Vagina (tissue), 2 donors: ENCODE results near the gene KCNIP4. TPM values are rescaled to one million over a fixed set of nuclear protein-coding genes. Genes with fewer than 3 reads are reported as not detected.

Experiments
- DNase-seq, 2 donors: peaks; one replicate each; pipeline ENCODE4 v3.0.0-alpha.2; 2017; ENCODE audit errors: extremely low spot score in 2 of 2
- H3K27ac ChIP-seq: fragments of 200-600 bp; sonication (generic); one replicate; pipeline ENCODE4 v1.5.1; 2019
- H3K27me3 ChIP-seq: fragments of 200-600 bp; sonication (generic); one replicate; pipeline ENCODE4 v1.5.1; 2019
- H3K36me3 ChIP-seq, 2 donors: fragments of 200-600 bp; sonication (generic); one replicate each; pipeline ENCODE4 v1.5.1; 2017 to 2019
- H3K4me1 ChIP-seq: fragments of 200-600 bp; sonication (generic); one replicate; pipeline ENCODE4 v1.5.1; 2019
- H3K4me3 ChIP-seq, 2 donors: fragments of 200-600 bp; sonication (generic); 1 replicate in 1 of 2; 2 replicates in 1 of 2; pipeline ENCODE4 v1.5.1; 2016 to 2019
- H3K9me3 ChIP-seq: fragments of 200-600 bp; sonication (generic); one replicate; pipeline ENCODE4 v1.5.1; 2019
- CTCF ChIP-seq, 3 experiments: fragments of 450-650 bp in 2 of 3; fragments of 200-600 bp in 1 of 3; sonication (generic) in 1 of 3; IDR thresholded peaks; one replicate each; pipeline ENCODE4 v1.5.1; 2017 to 2019; ENCODE audit warnings: antibody characterized with exemption in 3 of 3, mild to moderate bottlenecking in 2 of 3, moderate library complexity in 2 of 3
- POLR2A ChIP-seq, 2 donors: fragments of 450-650 bp; IDR thresholded peaks; one replicate each; pipeline ENCODE4 v1.6.1; 2017; ENCODE audit warnings: antibody characterized with exemption in 2 of 2, mild to moderate bottlenecking in 2 of 2, moderate library complexity in 2 of 2
- POLR2AphosphoS5 ChIP-seq, 2 donors: sonication (generic); formaldehyde crosslinking; IDR thresholded peaks; one replicate each; pipeline ENCODE4 v1.9.0; 2017; ENCODE audit warnings: antibody characterized with exemption in 2 of 2, mild to moderate bottlenecking in 2 of 2, low read depth in 1 of 2; ENCODE audit not compliant: insufficient read depth in 1 of 2
- intact Hi-C: fragments of 100-400 bp; cut with DNase I; formaldehyde crosslinking; loops from one replicate; pipeline ENCODE4 v1.15.1; 2023
- total RNA-seq: library from RNA; depleted of rRNA; stranded (reverse); fragments of >200 nt; gene quantifications from one replicate; pipeline ENCODE4 v1.2.3, GENCODE V29; 2016

KCNIP4 gene
- total RNA-seq, 1 donor from 2014 or later = not detected

DNA sequence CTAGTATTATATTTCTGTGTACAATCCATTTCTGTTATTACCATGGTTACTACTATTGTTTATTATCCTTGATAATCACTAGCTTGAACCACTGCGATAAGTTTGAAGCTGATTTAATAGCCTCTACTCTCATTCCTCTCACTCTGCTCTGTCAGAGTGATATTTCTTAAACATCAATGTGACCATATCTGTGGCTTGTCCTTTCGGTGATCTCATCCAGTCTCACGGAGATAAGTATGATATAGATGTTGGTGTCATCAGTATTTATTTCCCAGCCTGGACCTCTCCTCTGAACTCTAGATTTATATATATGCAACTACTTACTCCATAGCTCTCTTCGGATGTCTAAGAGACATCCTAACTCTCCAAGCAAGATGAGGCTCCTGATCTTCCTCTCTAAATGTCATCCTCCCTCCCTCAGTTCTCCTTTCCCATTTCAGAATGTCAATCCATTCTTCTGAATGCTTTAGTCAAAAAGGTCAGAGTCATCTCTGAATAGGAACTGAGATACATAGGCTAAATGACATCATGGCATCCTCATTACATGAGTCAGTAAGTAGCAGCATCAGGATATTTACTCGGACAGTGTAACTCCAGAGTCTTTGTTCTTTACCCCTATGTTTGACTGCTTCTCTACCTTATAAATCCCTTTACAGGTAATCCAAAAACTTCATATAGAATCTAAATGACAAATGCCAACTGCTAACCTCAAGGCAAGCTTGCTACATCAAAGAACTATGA lies 1118.8 kb downstream of the KCNIP4 start:
- Histone ChIP-seq H3K27ac (no peak overlapping the region), H3K4me1 (no peaks in the 10 kb centered on the region), H3K4me3 (no peak overlapping the region), H3K9me3 (no peaks in the 10 kb centered on the region), H3K27me3 (no peaks in the 10 kb centered on the region), H3K36me3 (no peaks in the 10 kb centered on the region)
- TF ChIP-seq POLR2AphosphoS5 (IDR thresholded peaks at IDR 0.05; ENCODE audit: insufficient read depth in 1 of 2, low read depth in 1 of 2) (no peak), CTCF (IDR thresholded peaks at IDR 0.05) (no peak), POLR2A (IDR thresholded peaks at IDR 0.05) (no peak)
- DNase-seq = no peak
- intact Hi-C loops = no loop called here

- H3K4me3 ChIP-seq = no peak overlapping the region
- H3K27me3 ChIP-seq = no peaks in the 10 kb centered on the region
- no peaks in the 10 kb centered on the region for H3K36me3 ChIP-seq
- intact Hi-C loops = no loop called here
- H3K9me3 ChIP-seq = no peaks in the 10 kb centered on the region
- no peaks in the 10 kb centered on the region for H3K4me1 ChIP-seq
- TF ChIP-seq POLR2A (IDR thresholded peaks at IDR 0.05) (no peak), CTCF (IDR thresholded peaks at IDR 0.05) (no peak), POLR2AphosphoS5 (IDR thresholded peaks at IDR 0.05; ENCODE audit: insufficient read depth in 1 of 2, low read depth in 1 of 2) (no peak)
- no peak for DNase-seq
- H3K27ac ChIP-seq = no peak overlapping the region
Measured at GRCh38 chr4:20825505-20825904, 1123.1 kb downstream of the KCNIP4 start.

DNA sequence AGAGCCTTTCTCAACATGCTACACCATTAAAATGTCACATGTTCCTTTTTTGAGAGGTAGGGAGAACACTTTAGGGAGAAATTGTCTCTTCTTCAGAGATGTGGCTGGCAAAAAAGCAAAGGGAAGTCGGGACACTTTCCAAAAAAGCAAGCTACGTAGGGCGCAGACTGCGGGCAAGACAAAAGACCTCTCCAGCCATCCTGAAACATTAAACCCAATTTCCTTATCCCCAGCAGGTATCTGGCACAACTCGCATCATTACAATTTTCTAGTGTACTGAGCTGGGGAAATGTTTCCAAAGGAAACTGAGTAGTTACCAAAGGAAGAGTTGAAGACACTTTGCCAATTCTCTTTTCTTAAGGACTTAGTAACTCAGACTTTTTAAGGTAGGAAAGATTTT lies 1132.3 kb downstream of the KCNIP4 start:
- TF ChIP-seq POLR2AphosphoS5 (IDR thresholded peaks at IDR 0.05; ENCODE audit: insufficient read depth in 1 of 2, low read depth in 1 of 2) (no peak), POLR2A (IDR thresholded peaks at IDR 0.05) (no peak), CTCF (IDR thresholded peaks at IDR 0.05) (no peak)
- Histone ChIP-seq H3K9me3 (no peaks in the 10 kb centered on the region), H3K4me1 (no peaks in the 10 kb centered on the region), H3K4me3 (no peak overlapping the region), H3K27ac (no peak overlapping the region), H3K36me3 (no peaks in the 10 kb centered on the region), H3K27me3 (no peaks in the 10 kb centered on the region)
- no peak for DNase-seq
- intact Hi-C loops = no loop called here

DNA sequence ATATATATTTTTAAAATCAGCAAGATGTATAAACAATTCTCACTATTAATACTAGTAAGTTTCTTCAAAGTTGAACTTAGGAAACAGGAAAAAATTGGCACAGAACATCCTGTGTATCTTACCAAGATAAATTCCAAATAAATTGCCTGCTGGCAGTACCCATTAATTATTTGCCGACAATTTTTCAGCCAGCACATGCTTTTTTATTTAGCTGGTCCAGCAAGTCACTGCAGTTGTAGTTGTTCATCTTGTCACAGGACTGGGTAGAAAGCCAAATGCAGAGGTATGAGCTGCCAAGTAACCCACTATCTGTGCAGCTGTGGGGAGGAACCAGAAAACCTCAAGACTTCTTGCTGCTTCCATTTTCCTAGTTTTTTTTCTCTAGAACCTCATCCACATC lies 1134.9 kb downstream of the KCNIP4 start:
- no peak overlapping the region for H3K27ac ChIP-seq
- DNase-seq = no peak
- H3K36me3 ChIP-seq = no peaks in the 10 kb centered on the region
- H3K4me3 ChIP-seq = no peak overlapping the region
- H3K9me3 ChIP-seq = no peaks in the 10 kb centered on the region
- intact Hi-C loops = no loop called here
- no peaks in the 10 kb centered on the region for H3K4me1 ChIP-seq
- TF ChIP-seq CTCF (IDR thresholded peaks at IDR 0.05) (no peak), POLR2A (IDR thresholded peaks at IDR 0.05) (no peak), POLR2AphosphoS5 (IDR thresholded peaks at IDR 0.05; ENCODE audit: insufficient read depth in 1 of 2, low read depth in 1 of 2) (no peak)
- no peaks in the 10 kb centered on the region for H3K27me3 ChIP-seq

DNA sequence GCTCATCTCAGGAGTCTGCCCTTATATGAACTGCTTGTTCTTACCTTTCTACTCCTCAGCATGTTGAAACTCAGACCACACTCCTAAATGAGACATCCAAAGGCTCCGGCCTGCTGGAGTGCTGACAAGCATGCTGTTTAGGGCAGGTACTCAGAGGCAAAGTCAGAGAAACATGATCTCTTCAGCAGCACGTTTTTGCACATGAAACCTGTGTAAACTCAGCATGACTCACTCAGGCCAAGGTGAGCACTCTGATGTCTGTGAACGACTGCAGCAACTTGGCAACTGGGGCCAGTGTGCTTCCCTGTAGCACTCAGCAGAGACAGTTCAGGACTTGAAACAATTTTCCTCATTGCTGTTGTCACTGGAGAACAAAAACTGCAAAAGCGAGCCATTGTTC lies 1138.8 kb downstream of the KCNIP4 start:
- intact Hi-C loops = no loop called here
- Histone ChIP-seq H3K27me3 (no peaks in the 10 kb centered on the region), H3K9me3 (no peaks in the 10 kb centered on the region), H3K36me3 (no peaks in the 10 kb centered on the region), H3K4me3 (no peak overlapping the region), H3K4me1 (no peaks in the 10 kb centered on the region), H3K27ac (no peak overlapping the region)
- peak in 1 of 2 donors; percentile 97 for DNase-seq
- TF ChIP-seq POLR2A (IDR thresholded peaks at IDR 0.05) = no peak
- TF ChIP-seq POLR2AphosphoS5 (IDR thresholded peaks at IDR 0.05; ENCODE audit: insufficient read depth in 1 of 2, low read depth in 1 of 2) = no peak
- no peak for TF ChIP-seq CTCF (IDR thresholded peaks at IDR 0.05)
